ENCODE data around the gene DCX.

DNA sequence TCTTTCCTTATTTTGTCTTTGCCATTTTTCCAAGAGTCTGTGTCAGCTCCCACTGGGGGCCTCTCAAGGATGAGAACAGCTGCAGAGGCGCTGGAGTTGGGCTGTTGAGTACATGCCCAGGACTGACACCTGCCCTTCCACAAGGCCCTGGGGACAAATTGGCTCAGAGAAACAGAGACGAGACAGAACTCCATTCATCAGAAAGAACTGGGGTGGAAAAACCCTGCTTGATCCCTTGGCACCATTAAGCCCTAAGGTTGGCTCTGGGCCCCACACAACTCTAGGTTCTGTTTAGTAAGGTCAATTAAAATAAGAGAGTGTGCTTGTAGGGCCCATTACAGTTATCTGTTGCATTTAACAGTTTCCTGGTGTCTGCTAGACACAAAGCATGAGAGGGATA, 63.6 kb downstream of the DCX start:
- TF ChIP-seq, protein P1, sequence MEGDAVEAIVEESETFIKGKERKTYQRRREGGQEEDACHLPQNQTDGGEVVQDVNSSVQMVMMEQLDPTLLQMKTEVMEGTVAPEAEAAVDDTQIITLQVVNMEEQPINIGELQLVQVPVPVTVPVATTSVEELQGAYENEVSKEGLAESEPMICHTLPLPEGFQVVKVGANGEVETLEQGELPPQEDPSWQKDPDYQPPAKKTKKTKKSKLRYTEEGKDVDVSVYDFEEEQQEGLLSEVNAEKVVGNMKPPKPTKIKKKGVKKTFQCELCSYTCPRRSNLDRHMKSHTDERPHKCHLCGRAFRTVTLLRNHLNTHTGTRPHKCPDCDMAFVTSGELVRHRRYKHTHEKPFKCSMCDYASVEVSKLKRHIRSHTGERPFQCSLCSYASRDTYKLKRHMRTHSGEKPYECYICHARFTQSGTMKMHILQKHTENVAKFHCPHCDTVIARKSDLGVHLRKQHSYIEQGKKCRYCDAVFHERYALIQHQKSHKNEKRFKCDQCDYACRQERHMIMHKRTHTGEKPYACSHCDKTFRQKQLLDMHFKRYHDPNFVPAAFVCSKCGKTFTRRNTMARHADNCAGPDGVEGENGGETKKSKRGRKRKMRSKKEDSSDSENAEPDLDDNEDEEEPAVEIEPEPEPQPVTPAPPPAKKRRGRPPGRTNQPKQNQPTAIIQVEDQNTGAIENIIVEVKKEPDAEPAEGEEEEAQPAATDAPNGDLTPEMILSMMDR (IDR thresholded peaks at IDR 0.05; ENCODE audit: low read depth, low read length): no peak
- TF ChIP-seq EZH2phosphoT487 (IDR thresholded peaks at IDR 0.05; ENCODE audit: low read depth): no peak
